Measurements from ENCODE around the gene ARMC8. TPM values are rescaled to one million over a fixed set of nuclear protein-coding genes. Genes with fewer than 3 reads are reported as not detected.

Gene ARMC8
- total RNA-seq, 6 experiments from 2014 or later = 15.5 to 24.6 (median 18.6) TPM

DNA sequence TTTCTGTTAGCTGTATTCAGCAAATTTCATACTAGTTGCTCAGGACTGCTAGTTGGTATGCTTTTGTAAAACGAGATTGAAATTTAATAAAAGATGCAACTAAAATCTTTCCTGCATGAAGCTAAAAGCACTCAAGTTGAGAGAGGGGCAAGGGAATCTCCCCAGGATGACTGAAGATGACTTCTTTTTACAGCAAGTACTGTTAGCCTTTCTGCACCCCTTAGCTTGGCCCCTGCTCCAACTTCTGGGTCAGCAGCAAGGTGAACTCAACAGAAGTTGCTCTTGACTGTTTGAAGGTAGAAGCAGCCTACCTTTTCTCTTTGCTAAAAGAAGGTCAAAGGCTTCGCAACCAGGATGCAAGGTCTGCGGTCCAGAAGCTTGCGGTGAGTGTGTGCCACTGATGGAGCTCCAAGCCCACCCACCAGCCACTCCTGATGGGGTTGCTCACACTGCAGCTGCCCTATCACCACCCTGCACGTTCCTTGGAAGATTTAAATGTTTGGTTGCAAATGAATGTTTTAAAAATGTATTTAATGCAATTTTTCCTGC is 110.0 kb downstream of the ARMC8 start:
- Histone ChIP-seq H3K4me3 (no peak overlapping the region), H3K4me1 (no peaks in the 10 kb centered on the region), H3K27me3 (no peaks in the 10 kb centered on the region), H3K9me3 (no peaks in the 10 kb centered on the region), H3K36me3 (peaks cover 0 to 14% (median 0%) of the 10 kb centered on the region in 4 donors), H3K27ac (no peak overlapping the region)
- TF ChIP-seq, protein P1, sequence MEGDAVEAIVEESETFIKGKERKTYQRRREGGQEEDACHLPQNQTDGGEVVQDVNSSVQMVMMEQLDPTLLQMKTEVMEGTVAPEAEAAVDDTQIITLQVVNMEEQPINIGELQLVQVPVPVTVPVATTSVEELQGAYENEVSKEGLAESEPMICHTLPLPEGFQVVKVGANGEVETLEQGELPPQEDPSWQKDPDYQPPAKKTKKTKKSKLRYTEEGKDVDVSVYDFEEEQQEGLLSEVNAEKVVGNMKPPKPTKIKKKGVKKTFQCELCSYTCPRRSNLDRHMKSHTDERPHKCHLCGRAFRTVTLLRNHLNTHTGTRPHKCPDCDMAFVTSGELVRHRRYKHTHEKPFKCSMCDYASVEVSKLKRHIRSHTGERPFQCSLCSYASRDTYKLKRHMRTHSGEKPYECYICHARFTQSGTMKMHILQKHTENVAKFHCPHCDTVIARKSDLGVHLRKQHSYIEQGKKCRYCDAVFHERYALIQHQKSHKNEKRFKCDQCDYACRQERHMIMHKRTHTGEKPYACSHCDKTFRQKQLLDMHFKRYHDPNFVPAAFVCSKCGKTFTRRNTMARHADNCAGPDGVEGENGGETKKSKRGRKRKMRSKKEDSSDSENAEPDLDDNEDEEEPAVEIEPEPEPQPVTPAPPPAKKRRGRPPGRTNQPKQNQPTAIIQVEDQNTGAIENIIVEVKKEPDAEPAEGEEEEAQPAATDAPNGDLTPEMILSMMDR (IDR thresholded peaks at IDR 0.05) = no peak
- TF ChIP-seq POLR2A (IDR thresholded peaks at IDR 0.05) = no peak
- DNase-seq = no peak
- no peak for ATAC-seq
- 97% methylated on average over 2 of the region's 5 CpGs for WGBS (ENCODE audit: insufficient coverage, low coverage, low lambda C conversion rate, missing lambda C conversion rate)
- intact Hi-C loops (cut with DNase I) = no loop called here

DNA sequence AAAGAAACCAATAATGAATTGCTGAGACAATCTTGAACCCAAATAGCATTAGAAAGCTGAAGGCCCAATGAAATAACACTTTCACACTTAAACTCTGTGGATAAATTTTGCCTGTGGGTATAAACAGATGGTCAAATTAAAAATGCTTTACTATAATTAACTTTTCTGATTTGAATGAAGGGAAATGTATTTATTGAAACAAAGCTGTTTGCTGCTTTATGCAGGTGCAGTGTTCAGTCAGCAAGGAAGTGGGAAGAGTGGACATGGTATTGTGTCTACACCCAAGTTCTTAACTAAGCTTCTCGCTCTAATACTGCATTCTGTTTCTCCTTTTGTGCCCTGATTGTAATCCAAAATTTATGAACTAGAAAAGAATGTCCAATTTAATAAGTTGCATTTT is 110.8 kb downstream of the ARMC8 start:
- intact Hi-C loops (cut with DNase I) = no loop called here
- Histone ChIP-seq H3K4me3 (no peak overlapping the region), H3K27ac (no peak overlapping the region), H3K4me1 (no peaks in the 10 kb centered on the region), H3K36me3 (peaks cover 0 to 14% (median 0%) of the 10 kb centered on the region in 4 donors), H3K9me3 (no peaks in the 10 kb centered on the region), H3K27me3 (no peaks in the 10 kb centered on the region)
- WGBS (ENCODE audit: insufficient coverage, low coverage, low lambda C conversion rate, missing lambda C conversion rate) = 83% methylated on average over 1 of the region's 1 CpG
- no peak for ATAC-seq
- DNase-seq = no peak
- no peak for TF ChIP-seq POLR2A (IDR thresholded peaks at IDR 0.05)
- TF ChIP-seq, protein P1 (IDR thresholded peaks at IDR 0.05) = no peak

DNA sequence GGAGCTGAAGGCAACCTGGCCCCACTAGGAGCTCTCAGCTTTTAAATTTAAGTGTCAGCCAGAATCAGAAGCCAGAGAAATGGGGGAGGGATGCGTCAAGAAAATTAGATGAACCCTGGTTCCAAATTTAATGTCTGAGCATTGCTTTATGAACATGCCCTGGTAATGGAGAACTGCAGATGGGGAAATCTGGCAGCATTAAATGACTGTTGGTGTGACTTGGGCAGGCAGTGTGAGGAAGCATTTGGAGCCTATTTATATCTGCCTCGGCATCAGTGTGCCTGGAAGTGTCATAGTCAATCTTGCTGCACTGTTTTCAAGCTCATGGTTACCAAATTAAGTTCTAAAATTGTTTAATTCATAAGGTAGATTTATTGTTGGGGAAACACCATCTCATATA is 113.5 kb downstream of the ARMC8 start:
- intact Hi-C loops (cut with DNase I) = no loop called here

DNA sequence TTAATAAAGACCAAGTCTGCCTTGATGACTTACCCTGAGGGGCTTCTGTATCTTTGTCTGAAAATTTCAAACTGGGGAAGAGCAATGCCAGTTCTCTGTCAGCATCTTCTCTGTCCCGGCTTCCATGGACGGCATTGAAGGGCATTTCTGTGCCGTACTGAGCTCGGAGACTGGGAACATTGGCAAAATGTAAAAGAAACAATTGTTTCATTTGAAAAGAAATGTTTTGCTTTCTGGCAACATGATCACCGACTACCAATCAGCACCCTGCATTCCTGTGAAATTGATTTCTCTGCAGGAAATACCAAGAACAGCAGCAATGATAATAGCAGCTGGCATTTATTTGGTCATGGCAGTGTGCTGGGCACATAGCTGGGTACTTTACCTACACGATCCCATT is 116.4 kb downstream of the ARMC8 start:
- H3K4me3 ChIP-seq = no peak overlapping the region
- peaks cover 0 to 5% (median 0%) of the 10 kb centered on the region in 4 donors for H3K9me3 ChIP-seq
- TF ChIP-seq, protein P1 (IDR thresholded peaks at IDR 0.05) = no peak
- no peak for TF ChIP-seq POLR2A (IDR thresholded peaks at IDR 0.05)
- no peaks in the 10 kb centered on the region for H3K4me1 ChIP-seq
- no peaks in the 10 kb centered on the region for H3K27me3 ChIP-seq
- no peak for DNase-seq
- no peak overlapping the region for H3K27ac ChIP-seq
- intact Hi-C loops (cut with DNase I) = no loop called here
- no peaks in the 10 kb centered on the region for H3K36me3 ChIP-seq
- 54% methylated on average over 6 of the region's 6 CpGs for WGBS (ENCODE audit: insufficient coverage, low coverage, low lambda C conversion rate, missing lambda C conversion rate)
- no peak for ATAC-seq

More for the DNA sequence above, 113.5 kb downstream of the ARMC8 start:
- H3K36me3 ChIP-seq = peaks cover 0 to 9% (median 0%) of the 10 kb centered on the region in 4 donors
- no peaks in the 10 kb centered on the region for H3K27me3 ChIP-seq
- H3K4me1 ChIP-seq = no peaks in the 10 kb centered on the region
- no peak overlapping the region for H3K27ac ChIP-seq
- 82% methylated on average over 2 of the region's 2 CpGs for WGBS (ENCODE audit: insufficient coverage, low coverage, low lambda C conversion rate, missing lambda C conversion rate)
- no peaks in the 10 kb centered on the region for H3K9me3 ChIP-seq
- TF ChIP-seq, protein P1 (IDR thresholded peaks at IDR 0.05) = no peak
- no peak for TF ChIP-seq POLR2A (IDR thresholded peaks at IDR 0.05)
- DNase-seq (no peak), ATAC-seq (no peak)
- H3K4me3 ChIP-seq = no peak overlapping the region
